GM12873 (cell line): ENCODE data around the gene TMOD2.
A peak's percentile ranks its signal among the peaks of the same experiment; 100 is the strongest.

ENCODE experiments used
- CTCF ChIP-seq: IDR thresholded peaks from 2 replicates; pipeline ENCODE4 v1.5.1; 2012; ENCODE audit warnings: low read depth, mild to moderate bottlenecking, moderate library complexity, low read length, control low read depth; ENCODE audit not compliant: insufficient read depth; ENCODE audit errors: missing control alignments

Gene TMOD2

GRCh38 chr15:51774916-51775315 lies 23.5 kb downstream of the TMOD2 start:
- TF ChIP-seq CTCF: no peak

GRCh38 chr15:51775967-51776816 lies 24.8 kb downstream of the TMOD2 start:
- peak; percentile 85 for TF ChIP-seq CTCF

GRCh38 chr15:51776952-51777569 lies 25.7 kb downstream of the TMOD2 start:
- peak; percentile 84 for TF ChIP-seq CTCF

GRCh38 chr15:51780636-51781035 lies 29.2 kb downstream of the TMOD2 start:
- TF ChIP-seq CTCF: no peak

GRCh38 chr15:51781506-51781905 lies 30.1 kb downstream of the TMOD2 start:
- TF ChIP-seq CTCF: no peak

- TF ChIP-seq CTCF: peak; percentile 40
Measured at GRCh38 chr15:51782357-51782896, 31.0 kb downstream of the TMOD2 start.

GRCh38 chr15:51783967-51784366 lies 32.6 kb downstream of the TMOD2 start:
- TF ChIP-seq CTCF: no peak
